HL-60 (cell line): ENCODE data around the gene DCTN4.

Source experiments
- DNase-seq, 2 experiments: peaks; one replicate each; pipeline ENCODE4 v3.0.0-alpha.2; 2010 to 2020; ENCODE audit warnings: low read depth in 1 of 2, low spot score in 1 of 2
- H3K27ac ChIP-seq: fragments of 250-450 bp; sonication (Bioruptor Pico); replicated peaks from 2 replicates; pipeline ENCODE4 v1.5.1; 2020; ENCODE audit warnings: mild to moderate bottlenecking, moderate library complexity
- H3K27me3 ChIP-seq: fragments of 250-450 bp; sonication (Bioruptor Pico); 2 replicates; pipeline ENCODE4 v1.5.1; 2021; ENCODE audit warnings: mild to moderate bottlenecking, moderate library complexity; ENCODE audit not compliant: insufficient read depth, poor library complexity, severe bottlenecking
- H3K4me3 ChIP-seq: replicated peaks from 2 replicates; pipeline ENCODE4 v1.5.1; 2011; ENCODE audit warnings: mild to moderate bottlenecking, control low read depth, low read length; ENCODE audit not compliant: insufficient read depth
- CTCF ChIP-seq: IDR thresholded peaks from one replicate; pipeline ENCODE4 v1.5.1; 2011; ENCODE audit warnings: low read length, control low read depth, inconsistent platforms; ENCODE audit not compliant: insufficient read depth
- GABPA ChIP-seq: IDR thresholded peaks from 2 replicates; pipeline ENCODE4 v1.6.1; 2012; ENCODE audit warnings: low read depth
- POLR2AphosphoS5 ChIP-seq: IDR thresholded peaks from 2 replicates; pipeline ENCODE4 v1.6.1; 2012; ENCODE audit warnings: low read depth
- REST ChIP-seq: IDR thresholded peaks from 2 replicates; pipeline ENCODE4 v1.6.1; 2012; ENCODE audit warnings: low read depth; ENCODE audit not compliant: insufficient replicate concordance
- SPI1 ChIP-seq: IDR thresholded peaks from 2 replicates; pipeline ENCODE4 v1.6.1; 2012; ENCODE audit warnings: low read depth, mild to moderate bottlenecking, borderline replicate concordance

Gene DCTN4

GRCh38 chr5:150780187-150780692 lies 21.4 kb upstream of the DCTN4 start:
- TF ChIP-seq SPI1 (peak; percentile 56; the same call in 1 of the 2 replicates), REST (no peak), CTCF (no peak), POLR2AphosphoS5 (peak; percentile 99), GABPA (peak; percentile 33; the same call in 1 of the 2 replicates)
- peak; percentile 79 to 85 for DNase-seq
- H3K27ac ChIP-seq, result peak overlapping the region; percentile 85
- H3K4me3 ChIP-seq, result peak overlapping the region; percentile 93
- no peaks in the 10 kb centered on the region for H3K27me3 ChIP-seq

DNA sequence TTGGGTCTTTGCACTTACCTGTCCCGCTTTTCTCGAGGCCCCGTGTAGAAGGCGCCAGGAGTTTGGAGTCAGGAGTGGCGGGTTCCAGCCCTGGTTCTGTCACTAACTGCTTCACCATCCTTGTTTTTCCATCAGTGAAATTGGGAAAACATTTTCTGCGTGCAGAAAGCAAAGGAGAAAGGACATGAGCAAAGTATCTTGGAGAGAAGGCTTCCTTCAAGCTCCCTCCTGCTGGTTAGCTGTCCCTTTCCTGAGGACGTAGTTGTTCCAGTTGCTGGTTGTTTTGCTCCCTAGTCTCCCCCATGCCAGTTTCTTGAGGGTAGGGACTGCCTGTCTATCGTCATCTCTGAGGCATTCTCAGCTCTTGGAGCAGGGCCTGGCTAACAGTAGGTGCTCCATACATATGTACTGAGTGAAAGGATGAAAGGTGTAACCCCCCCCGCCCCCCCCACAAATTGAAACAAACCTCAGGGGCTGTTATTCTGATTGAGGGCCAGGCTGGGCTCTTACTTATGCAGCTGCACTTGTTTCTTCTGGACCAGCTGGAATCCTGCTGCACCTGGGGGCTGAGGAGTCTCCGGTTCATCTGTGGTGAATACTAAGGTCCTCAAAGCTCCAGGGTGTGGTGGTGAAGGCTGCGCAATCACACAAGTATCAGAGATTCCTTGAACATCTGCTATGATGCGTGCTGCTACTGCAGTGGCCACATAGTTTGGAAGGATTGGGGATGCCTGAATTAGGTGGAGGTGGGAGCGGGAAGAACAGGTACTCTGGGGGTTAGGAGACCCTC lies 20.8 kb upstream of the DCTN4 start:
- H3K27ac ChIP-seq, result peak overlapping the region; percentile 85
- peak overlapping the region; percentile 93 for H3K4me3 ChIP-seq
- DNase-seq, result peak in 1 of 2 experiments; percentile 82

More for the DNA sequence above, 20.8 kb upstream of the DCTN4 start:
- no peaks in the 10 kb centered on the region for H3K27me3 ChIP-seq
- TF ChIP-seq SPI1 (no peak), POLR2AphosphoS5 (no peak), REST (no peak), CTCF (no peak), GABPA (no peak)
